Brain microvascular endothelial cell (primary cell): Measurements from ENCODE around the gene EYA3.

Experiments
- DNase-seq: peaks from one replicate; pipeline ENCODE4 v3.0.0-alpha.2; 2020
- H3K27ac ChIP-seq: fragments of 250-450 bp; sonication (Bioruptor Pico); 2 replicates; pipeline ENCODE4 v1.5.1; 2020; ENCODE audit warnings: mild to moderate bottlenecking, moderate library complexity
- H3K27me3 ChIP-seq: fragments of 250-450 bp; sonication (Bioruptor Pico); replicated peaks from 2 replicates; pipeline ENCODE4 v1.5.1; 2020; ENCODE audit warnings: mild to moderate bottlenecking
- H3K36me3 ChIP-seq: fragments of 250-450 bp; sonication (Bioruptor Pico); replicated peaks from 2 replicates; pipeline ENCODE4 v1.5.1; 2020; ENCODE audit warnings: mild to moderate bottlenecking
- H3K4me3 ChIP-seq: 2 replicates; pipeline ENCODE4 v1.5.1; 2011; ENCODE audit warnings: low read depth, mild to moderate bottlenecking, control low read depth, low read length, moderate library complexity
- in situ Hi-C: cut with HindIII; loops from 2 replicates; pipeline ENCODE4 v1.10.0; 2017; ENCODE audit warnings: low sequenced_read_pairs, low pct_ligation_motif_present
- TF ChIP-seq, protein P1 (sequence below): IDR thresholded peaks from 2 replicates; pipeline ENCODE4 v1.5.1; 2011; ENCODE audit warnings: low read depth, mild to moderate bottlenecking, moderate library complexity, low read length, control low read depth, inconsistent platforms; ENCODE audit errors: missing control alignments

Gene EYA3

DNA sequence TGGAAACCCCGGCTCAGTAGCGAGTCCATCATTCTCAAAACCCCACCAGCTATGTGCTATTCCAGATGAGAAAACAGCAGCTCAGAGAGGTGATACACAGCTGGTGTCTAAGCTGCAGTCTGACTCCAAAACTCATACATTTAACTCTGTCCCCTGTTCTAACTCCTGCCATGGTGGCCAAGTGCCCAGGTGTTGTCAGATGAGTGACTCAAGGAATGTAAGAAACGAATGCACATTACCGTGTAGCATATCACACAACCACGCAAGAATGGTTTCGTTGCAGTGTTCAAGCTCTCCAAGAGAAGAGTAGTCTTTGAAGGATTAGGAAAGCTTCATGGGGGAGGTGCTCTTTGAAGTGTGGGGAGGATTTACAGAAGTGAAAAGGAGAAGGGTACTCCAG is 133.3 kb downstream of the EYA3 start:
- DNase-seq = no peak
- TF ChIP-seq, protein P1, sequence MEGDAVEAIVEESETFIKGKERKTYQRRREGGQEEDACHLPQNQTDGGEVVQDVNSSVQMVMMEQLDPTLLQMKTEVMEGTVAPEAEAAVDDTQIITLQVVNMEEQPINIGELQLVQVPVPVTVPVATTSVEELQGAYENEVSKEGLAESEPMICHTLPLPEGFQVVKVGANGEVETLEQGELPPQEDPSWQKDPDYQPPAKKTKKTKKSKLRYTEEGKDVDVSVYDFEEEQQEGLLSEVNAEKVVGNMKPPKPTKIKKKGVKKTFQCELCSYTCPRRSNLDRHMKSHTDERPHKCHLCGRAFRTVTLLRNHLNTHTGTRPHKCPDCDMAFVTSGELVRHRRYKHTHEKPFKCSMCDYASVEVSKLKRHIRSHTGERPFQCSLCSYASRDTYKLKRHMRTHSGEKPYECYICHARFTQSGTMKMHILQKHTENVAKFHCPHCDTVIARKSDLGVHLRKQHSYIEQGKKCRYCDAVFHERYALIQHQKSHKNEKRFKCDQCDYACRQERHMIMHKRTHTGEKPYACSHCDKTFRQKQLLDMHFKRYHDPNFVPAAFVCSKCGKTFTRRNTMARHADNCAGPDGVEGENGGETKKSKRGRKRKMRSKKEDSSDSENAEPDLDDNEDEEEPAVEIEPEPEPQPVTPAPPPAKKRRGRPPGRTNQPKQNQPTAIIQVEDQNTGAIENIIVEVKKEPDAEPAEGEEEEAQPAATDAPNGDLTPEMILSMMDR = no peak
- Histone ChIP-seq H3K36me3 (no peaks in the 10 kb centered on the region), H3K4me3 (no peak overlapping the region), H3K27ac (no peak overlapping the region), H3K27me3 (no peaks in the 10 kb centered on the region)
- in situ Hi-C loops = no loop called here

DNA sequence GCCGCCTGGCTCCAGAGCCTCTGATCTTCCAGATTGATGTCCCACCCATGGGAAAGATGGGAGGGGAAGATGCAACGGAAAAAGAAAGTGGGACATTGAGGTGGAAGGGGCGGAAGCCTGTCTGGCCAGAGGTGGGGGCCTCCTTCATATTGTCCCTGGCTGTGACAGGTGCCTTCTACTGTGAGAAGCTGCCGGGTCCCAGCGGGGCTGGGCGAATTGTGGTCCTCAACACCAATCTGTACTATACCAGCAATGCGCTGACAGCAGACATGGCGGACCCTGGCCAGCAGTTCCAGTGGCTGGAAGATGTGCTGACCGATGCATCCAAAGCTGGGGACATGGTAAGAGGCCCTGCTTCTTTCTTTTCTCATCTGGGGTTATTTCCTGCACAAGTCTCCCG is 134.2 kb downstream of the EYA3 start:
- no peak overlapping the region for H3K27ac ChIP-seq
- in situ Hi-C loops = no loop called here
- no peak overlapping the region for H3K4me3 ChIP-seq
- no peaks in the 10 kb centered on the region for H3K36me3 ChIP-seq
- TF ChIP-seq, protein P1 = no peak
- DNase-seq = no peak
- H3K27me3 ChIP-seq = no peaks in the 10 kb centered on the region

DNA sequence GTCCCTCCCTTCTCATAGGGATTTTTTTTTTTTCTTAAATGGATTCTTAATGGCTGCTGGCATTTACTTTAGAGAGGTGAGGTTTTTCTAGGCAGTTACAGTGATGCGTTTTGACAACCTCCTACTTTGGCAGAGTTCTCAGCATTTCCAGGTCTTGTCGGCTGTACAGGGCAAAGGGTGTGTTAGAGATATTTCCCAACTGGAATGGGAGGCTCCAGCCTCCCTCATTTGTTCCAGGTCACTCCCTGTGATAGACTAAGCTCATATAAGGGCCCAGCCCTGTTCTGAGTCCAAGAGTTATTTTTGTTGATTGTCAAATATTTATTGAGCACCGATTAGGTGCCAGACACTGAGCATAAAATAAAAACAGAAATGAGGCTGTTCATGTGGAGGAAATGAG is 136.3 kb downstream of the EYA3 start:
- Histone ChIP-seq H3K36me3 (no peaks in the 10 kb centered on the region), H3K27me3 (no peaks in the 10 kb centered on the region), H3K4me3 (no peak overlapping the region), H3K27ac (no peak overlapping the region)
- TF ChIP-seq, protein P1 = no peak
- in situ Hi-C loops = no loop called here
- DNase-seq = no peak

DNA sequence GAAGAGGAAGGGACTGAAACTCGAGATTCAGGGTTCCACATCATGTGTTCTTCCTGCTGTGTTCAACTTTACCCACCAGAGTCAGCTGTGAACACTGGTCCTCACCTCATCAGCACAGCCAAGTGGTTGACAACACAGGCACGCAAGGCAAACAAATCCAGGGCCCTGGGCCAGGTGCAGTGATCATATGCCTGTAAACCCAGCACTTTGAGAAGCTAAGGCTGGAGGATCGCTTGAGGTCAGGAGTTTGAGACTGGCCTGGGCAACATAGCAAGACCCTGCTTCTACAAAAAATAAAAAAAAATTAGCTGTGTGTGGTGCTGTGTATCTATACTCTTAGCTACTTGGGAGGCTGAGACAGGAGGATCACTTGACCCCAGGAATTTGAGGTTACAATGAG is 137.0 kb downstream of the EYA3 start:
- Histone ChIP-seq H3K36me3 (no peaks in the 10 kb centered on the region), H3K27ac (no peak overlapping the region), H3K4me3 (no peak overlapping the region), H3K27me3 (no peaks in the 10 kb centered on the region)
- no peak for DNase-seq
- TF ChIP-seq, protein P1 = no peak
- in situ Hi-C loops = no loop called here

DNA sequence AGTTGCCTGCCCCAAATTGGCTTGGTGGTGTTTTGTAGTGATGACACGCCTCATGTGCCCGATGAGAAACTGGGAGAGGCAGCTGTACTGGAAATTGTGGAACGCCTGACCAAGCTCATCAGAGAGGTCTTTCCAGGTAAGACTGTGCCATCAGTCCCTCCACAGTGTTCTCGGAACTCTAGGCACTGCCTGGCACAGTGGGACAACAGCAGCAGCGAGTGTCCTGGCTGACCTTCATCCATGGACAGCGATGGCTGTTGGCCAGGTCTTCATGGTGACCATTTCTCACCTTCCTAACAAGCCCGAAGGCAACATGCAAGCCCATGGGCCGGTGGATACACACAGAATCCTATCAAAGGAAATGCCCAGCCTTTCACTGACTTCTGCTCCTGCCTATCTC is 139.4 kb downstream of the EYA3 start:
- Histone ChIP-seq H3K27me3 (no peaks in the 10 kb centered on the region), H3K4me3 (no peak overlapping the region), H3K27ac (no peak overlapping the region), H3K36me3 (no peaks in the 10 kb centered on the region)
- in situ Hi-C loops = no loop called here
- no peak for DNase-seq
- TF ChIP-seq, protein P1 = no peak

DNA sequence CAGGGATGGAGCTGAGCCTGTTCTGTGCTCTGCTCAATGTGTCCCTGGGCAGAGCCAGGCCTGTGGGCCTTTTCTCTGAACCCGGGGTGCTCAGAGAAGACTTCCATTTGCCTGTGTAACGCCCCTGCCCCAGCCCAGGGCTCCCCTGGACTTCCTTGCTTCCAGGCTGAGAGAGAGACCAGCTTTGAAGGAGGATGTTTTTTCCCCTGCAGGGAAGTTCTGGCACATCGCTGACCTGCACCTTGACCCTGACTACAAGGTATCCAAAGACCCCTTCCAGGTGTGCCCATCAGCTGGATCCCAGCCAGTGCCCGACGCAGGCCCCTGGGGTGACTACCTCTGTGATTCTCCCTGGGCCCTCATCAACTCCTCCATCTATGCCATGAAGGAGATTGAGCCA is 143.4 kb downstream of the EYA3 start:
- Histone ChIP-seq H3K27me3 (no peaks in the 10 kb centered on the region), H3K36me3 (no peaks in the 10 kb centered on the region), H3K4me3 (no peak overlapping the region), H3K27ac (no peak overlapping the region)
- no peak for DNase-seq
- in situ Hi-C loops = no loop called here
- TF ChIP-seq, protein P1 = no peak
